Kasumi-1 (cell line): ENCODE data around the gene MAP7D1.
"Not testable (repeated sequence)": the region's sequence is repeated elsewhere in the genome, so short reads cannot be mapped to it uniquely, and the experiment has no call there.

ENCODE experiments used
- DNase-seq, 2 experiments: peaks; one replicate each; lab custom pipeline; 2025; lab: John Stamatoyannopoulos, UW

MAP7D1 gene

DNA sequence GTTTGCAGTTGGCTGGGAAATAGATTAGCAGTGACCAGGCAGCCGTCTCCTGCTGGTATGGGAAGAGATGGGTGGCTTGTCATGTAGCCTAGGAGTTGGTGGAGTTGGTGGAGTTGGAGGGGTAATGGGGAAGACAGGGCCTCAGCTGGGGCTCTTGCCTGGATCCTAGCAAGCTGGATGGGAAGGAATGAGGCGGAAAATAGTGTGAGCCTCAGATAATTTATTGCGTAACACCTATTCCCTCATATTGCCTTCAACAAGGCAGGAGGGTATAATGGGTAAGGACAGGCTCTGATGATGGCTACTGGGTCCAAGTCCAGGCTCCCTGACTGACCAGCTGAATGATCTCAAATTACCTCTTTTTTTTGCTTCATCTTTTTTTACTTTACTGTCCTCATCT is 12.6 kb downstream of the MAP7D1 start:
- no peak for DNase-seq

- no peak for DNase-seq
Measured at GRCh38 chr1:36170643-36171412, 14.9 kb downstream of the MAP7D1 start.

DNA sequence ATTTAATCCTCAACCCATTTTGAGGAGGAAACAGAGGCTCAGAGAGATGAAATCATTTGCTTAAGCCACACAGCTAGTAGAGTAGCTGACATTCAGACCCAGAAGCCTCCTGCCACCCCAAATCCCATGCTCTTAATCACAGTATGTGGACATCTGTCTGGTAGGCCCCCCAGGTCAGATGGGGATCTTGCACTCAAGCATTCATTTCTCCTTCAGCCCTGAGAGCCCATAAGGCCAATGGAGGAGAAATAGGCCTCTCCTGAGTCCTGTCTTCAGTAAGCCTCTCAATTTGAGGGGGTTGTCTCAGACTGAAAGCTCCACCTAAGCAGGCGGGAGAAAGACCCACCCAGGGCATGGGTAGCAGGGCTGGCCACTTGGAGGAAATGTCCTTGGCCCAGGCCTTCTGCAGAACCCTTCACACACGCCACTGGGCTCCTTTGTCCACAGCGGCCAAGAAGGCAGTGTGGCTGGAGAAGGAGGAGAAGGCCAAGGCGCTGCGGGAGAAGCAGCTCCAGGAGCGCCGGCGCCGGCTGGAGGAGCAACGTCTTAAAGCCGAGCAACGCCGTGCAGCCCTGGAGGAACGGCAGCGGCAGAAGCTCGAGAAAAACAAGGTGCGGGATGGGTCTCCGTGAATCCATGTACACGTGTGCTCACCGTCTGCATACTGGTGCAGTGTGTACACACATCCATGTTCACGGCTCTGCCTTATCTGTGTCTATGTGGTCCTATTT is 16.2 kb downstream of the MAP7D1 start:
- DNase-seq = no peak

DNA sequence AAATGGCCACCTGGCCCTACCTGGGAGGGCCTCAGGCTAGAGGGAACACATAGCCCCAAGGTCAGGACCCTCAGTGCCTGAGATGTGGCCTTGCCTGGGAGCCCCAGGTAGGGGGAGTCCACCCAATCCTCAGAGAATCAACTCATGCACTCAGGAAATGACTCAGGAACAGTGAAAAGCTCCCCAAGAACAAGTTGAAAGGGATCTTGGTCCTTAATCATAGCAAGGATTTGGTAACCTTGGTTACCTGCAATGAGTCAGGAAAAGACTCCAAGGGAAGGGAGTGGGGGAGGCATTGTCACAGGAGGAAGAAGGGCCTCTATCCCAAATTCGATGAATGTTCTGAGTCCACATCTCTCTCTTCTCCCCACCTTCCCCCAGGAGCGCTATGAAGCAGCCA is 17.0 kb downstream of the MAP7D1 start:
- no peak for DNase-seq

DNA sequence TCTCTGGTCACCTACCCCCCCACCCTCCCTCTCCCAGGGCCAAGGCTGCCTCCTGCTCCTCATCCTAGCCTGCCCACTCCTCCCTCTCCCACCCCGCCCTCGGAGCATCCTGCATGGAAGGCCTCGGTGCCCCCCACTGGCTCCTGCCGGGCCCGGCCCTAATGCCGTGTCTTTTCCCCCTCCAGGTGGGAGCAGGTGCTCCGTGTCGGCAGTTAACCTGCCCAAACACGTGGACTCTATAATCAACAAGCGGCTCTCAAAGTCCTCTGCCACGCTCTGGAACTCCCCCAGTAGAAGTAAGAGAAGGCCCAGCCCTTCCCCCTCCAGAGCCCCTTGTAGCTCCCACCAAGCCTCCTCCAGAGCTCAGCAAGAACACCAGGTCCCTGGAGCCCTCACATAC is 18.8 kb downstream of the MAP7D1 start:
- DNase-seq = no peak

GRCh38 chr1:36175137-36176095 is 19.5 kb downstream of the MAP7D1 start:
- DNase-seq = no peak

GRCh38 chr1:36176106-36176949 is 20.4 kb downstream of the MAP7D1 start:
- DNase-seq = no peak

DNA sequence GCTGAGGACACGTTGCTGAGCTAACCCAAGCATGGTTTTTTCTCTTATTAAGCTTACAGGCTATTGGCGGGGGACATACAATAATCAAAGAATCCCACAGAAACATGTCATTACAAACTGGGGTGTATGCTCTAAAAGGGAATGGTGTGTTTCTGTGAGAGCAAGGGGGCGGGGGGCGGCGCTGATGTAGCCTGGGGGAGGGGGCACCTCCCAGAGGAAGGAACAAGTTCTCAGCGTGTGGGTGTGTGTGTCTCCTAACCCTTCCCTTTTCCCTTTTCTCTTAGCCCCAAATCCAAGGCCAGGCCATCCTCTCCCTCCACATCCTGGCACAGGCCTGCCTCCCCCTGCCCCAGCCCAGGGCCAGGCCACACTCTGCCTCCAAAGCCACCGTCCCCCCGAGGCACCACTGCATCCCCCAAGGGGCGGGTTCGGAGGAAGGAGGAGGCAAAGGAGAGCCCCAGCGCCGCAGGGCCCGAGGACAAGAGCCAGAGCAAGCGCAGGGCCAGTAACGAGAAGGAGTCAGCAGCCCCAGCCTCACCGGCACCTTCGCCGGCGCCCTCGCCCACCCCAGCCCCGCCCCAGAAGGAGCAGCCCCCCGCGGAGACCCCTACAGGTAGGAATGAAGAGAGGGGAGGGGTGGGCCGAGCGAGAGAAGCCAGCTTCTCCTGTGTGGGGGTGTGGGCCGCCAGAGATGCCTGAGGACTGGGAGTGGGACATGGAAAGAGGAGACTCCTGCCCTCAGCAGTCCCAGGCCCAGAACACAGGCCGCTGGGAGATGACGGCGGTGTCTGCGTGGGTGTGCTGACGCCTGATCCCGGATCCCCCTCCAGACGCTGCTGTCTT is 21.9 kb downstream of the MAP7D1 start:
- DNase-seq = no peak

GRCh38 chr1:36178471-36179219 is 22.7 kb downstream of the MAP7D1 start:
- no peak for DNase-seq

DNA sequence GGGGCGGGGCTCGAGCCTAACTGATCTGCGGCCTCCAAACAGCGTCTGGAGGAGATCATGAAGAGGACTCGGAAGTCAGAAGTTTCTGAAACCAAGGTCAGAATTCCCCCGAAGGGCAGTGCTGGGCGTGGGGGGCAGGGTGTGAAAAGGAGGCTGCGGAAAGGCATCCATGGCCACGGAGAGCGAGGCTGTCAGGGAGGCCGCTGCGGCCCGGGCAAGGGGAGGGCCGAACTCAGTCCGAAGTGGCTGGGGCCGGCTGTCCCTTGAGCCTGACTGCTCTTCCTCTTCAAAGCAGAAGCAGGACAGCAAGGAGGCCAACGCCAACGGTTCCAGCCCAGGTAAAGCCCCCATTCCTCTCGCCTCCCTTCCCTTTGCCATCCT is 23.2 kb downstream of the MAP7D1 start:
- no peak for DNase-seq

- no peak for DNase-seq
Measured at GRCh38 chr1:36182734-36183133, 26.8 kb downstream of the MAP7D1 start.

- DNase-seq = no peak
Measured at GRCh38 chr1:36183309-36183856, 27.4 kb downstream of the MAP7D1 start.

DNA sequence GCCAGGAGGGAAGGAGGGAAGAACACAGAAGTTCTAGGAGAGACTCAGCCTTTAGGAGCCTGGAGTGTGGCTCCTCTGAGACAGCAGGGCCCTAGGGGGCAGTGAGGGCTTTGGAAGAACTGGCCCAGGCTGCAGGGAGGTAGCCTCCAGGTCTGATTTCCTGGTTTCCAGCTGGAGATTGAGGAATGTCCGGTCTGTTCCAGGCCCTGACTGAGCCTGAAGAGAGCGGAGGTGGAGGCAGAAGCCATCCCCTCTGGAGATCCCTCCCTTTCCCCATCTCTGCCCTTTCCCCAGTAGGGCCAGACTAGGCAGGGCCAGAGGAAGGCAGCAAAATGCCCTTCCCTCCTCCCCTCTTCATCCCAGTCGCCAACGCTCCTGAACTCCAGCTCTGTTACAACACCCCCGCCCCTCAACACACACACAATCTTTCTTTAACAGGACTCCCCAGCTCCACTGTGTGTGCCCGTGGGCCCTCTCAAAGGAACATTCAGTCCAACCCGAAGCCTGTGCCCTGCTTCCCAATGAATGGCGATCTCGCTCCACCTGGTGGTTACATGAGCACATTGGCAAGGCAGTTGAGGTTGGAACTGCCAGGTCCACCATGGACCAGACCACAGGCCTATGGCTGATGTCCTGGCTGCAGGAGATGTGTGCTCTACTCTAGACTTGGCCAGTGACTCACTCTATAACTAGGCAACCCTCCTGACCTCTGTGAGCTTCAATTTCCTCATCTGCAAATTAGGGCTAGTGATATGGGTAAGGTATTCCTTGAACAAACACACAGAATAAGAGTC is 32.0 kb downstream of the MAP7D1 start:
- DNase-seq = peak; percentile 76 to 78

GRCh38 chr1:36196805-36197204 is 40.8 kb downstream of the MAP7D1 start:
- DNase-seq = not testable (repeated sequence)

DNA sequence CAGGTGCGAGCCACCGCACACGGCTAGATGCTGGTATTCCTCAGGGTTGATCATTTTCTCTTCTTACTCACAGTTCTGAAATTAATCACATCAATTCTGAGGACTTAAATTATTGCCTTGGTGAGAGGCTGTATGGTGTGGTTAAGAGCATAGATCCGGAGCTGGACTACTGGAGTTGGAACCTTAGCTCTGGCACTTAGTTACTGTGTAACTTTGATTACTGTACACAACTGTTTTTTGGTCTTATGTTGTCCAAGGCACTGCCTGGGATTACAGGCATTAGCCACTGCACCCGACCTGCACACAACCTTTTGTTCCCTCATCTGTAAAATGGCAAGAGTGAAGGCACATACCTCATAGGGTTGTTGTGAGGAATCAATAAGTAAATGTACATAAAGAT is 42.7 kb downstream of the MAP7D1 start:
- no peak for DNase-seq

- DNase-seq = no peak
Measured at GRCh38 chr1:36199934-36200741, 44.2 kb downstream of the MAP7D1 start.

DNA sequence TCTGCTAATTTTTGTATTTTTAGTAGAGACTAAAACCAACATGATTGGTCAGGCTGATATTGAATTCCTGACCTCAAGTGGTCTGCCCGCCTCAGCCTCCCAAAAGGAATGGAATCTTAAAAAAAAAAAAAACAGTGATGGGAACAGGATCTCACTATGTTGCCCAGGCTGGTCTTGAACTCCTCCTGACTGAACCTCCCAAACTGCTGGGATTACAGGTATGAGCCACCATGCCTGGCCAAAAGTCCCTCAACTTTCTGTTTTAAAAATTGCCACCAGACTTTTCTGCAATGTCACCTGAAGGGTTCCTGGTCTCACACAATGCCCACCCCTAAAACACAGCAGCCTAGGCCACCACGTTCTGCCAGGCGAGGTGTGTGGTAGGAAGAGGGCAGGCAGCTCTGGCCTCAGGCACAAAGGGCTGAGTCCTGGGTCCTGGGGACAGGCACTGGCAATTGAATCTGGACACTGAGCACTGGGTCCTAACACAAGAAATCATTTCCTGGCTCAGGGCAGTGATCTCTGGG is 47.1 kb downstream of the MAP7D1 start:
- DNase-seq = no peak
